ENCODE measurements around the gene BDKRB2.

Gene BDKRB2

GRCh38 chr14:96254687-96255086 lies 50.0 kb downstream of the BDKRB2 start:
- no peak for TF ChIP-seq CTCF (IDR thresholded peaks at IDR 0.05)
- no peak for TF ChIP-seq ZFX (IDR thresholded peaks at IDR 0.05; ENCODE audit: borderline replicate concordance)
- no peak overlapping the region for H3K27ac ChIP-seq

- no peak for TF ChIP-seq CTCF (IDR thresholded peaks at IDR 0.05)
- TF ChIP-seq ZFX (IDR thresholded peaks at IDR 0.05; ENCODE audit: borderline replicate concordance) = no peak
- H3K27ac ChIP-seq = no peak within 1 kb of the TSS
Measured at GRCh38 chr14:96255501-96256366, 51.1 kb downstream of the BDKRB2 start, which contains the start of gene BDKRB1. TSS of gene BDKRB1 (plus strand) at chr14:96256210. CDS start at chr14:96263683, 7,473 bp downstream.

- TF ChIP-seq CTCF (IDR thresholded peaks at IDR 0.05) (no peak), ZFX (IDR thresholded peaks at IDR 0.05; ENCODE audit: borderline replicate concordance) (no peak)
- H3K27ac ChIP-seq = no peak overlapping the region
Measured at GRCh38 chr14:96256407-96256806, 51.8 kb downstream of the BDKRB2 start.

GRCh38 chr14:96257056-96257455 lies 52.4 kb downstream of the BDKRB2 start:
- H3K27ac ChIP-seq = no peak overlapping the region
- TF ChIP-seq ZFX (IDR thresholded peaks at IDR 0.05; ENCODE audit: borderline replicate concordance) (no peak), CTCF (IDR thresholded peaks at IDR 0.05) (no peak)

GRCh38 chr14:96257900-96258299 lies 53.3 kb downstream of the BDKRB2 start:
- H3K27ac ChIP-seq = no peak overlapping the region

GRCh38 chr14:96260341-96260821 lies 55.7 kb downstream of the BDKRB2 start:
- H3K27ac ChIP-seq = no peak overlapping the region

More at GRCh38 chr14:96257900-96258299, 53.3 kb downstream of the BDKRB2 start:
- TF ChIP-seq ZFX (IDR thresholded peaks at IDR 0.05; ENCODE audit: borderline replicate concordance) = no peak

GRCh38 chr14:96261053-96261452 lies 56.4 kb downstream of the BDKRB2 start:
- TF ChIP-seq CTCF (IDR thresholded peaks at IDR 0.05) (no peak), ZFX (IDR thresholded peaks at IDR 0.05; ENCODE audit: borderline replicate concordance) (no peak)
- H3K27ac ChIP-seq = no peak overlapping the region

More at GRCh38 chr14:96260341-96260821, 55.7 kb downstream of the BDKRB2 start:
- no peak for TF ChIP-seq ZFX (IDR thresholded peaks at IDR 0.05; ENCODE audit: borderline replicate concordance)
- no peak for TF ChIP-seq CTCF (IDR thresholded peaks at IDR 0.05)
